ENCODE measurements around the gene SMURF2. TPM values are rescaled to one million over a fixed set of nuclear protein-coding genes. Genes with fewer than 3 reads are reported as not detected.

The SMURF2 gene
- total RNA-seq, 1 experiment from 2014 or later = 127 TPM

DNA sequence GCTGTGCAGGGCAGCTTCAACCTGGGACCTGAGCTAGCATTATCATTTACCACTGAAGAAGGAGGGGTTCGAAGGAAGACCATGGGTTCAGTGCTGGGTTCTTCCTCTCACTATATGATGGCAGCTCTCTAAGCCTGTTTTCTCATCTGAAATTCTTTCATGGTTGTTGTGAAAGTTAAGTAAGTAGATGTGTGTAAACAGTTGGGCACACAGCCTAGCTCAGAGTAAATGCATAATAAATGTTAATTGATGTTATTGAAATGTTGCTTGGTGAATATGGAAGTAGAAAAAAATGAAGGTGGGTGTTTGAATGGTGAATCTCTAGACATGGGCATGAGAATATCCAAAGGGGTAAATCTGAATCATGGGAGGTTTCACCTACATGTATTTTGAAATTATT is 146.3 kb downstream of the SMURF2 start (continued):
- TF ChIP-seq SP1 (IDR thresholded peaks at IDR 0.05; ENCODE audit: low read depth) (no peak), SIN3A (IDR thresholded peaks at IDR 0.05; ENCODE audit: low read depth) (no peak)

DNA sequence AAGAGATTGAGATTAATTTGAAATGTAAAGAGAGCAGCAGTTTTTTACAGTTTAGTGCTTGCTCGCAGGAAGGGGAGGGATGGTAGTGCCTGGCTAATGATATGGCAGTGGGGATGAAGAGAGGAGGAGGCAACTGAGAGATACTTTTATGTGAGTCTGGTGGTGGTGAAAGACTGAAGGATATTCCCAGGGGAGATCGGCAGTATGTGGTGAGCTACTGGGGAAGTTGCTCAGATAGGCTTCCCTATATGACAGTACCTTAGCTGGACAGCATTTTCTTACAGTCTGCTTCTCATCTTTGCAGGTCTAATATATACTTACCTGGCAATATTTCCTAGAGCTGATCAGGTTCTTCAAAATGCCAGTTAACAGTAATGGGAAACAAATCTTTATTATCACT is 146.7 kb downstream of the SMURF2 start:
- POLR2A ChIA-PET = interaction anchor here (2.9 kb wide), 1 partner anchor 10 kb away, joined by 16 read pairs; the partner anchor contains the start of genes CEP95 and DDX5
- no peaks in the 10 kb centered on the region for H3K9me3 ChIP-seq (ENCODE audit: control insufficient read depth in 1 of 2, insufficient read depth in 1 of 2, low read depth in 1 of 2, low read length in 2 of 2)
- no peak overlapping the region for H2AFZ ChIP-seq (ENCODE audit: low read depth, low read length, poor library complexity, severe bottlenecking)
- BruUV-seq (replicated peaks) = no TSS peak
- no peak overlapping the region for H3K4me2 ChIP-seq (ENCODE audit: low read length)
- RAD21 ChIA-PET (ENCODE audit: low non-redundant PET in 1 of 2, low total read pairs in 2 of 2, uncharacterized antibody in 2 of 2, unreplicated experiment in 2 of 2) = no interaction called here
- ATAC-seq (no peak), DNase-seq (ENCODE audit: low read depth, low spot score) (no peak)
- H3K27ac ChIP-seq (ENCODE audit: low read depth, low read length) = no peak overlapping the region
- no peaks in the 10 kb centered on the region for H3K27me3 ChIP-seq (ENCODE audit: insufficient read depth, low read length)
- H3K9me2 ChIP-seq (ENCODE audit: insufficient read depth) = no peaks in the 10 kb centered on the region
- H4K20me1 ChIP-seq (ENCODE audit: insufficient read depth) = 0 out of 2 replicates have a peak, but pooled peaks cover 7% of the 10 kb centered on the region
- intact Hi-C loops (cut with micrococcal nuclease) = loop anchor here (5.0 kb wide), 1 partner anchor 37 kb away; no protein-coding TSS in a partner anchor
- peaks cover 73 to 79% of the 10 kb centered on the region in 2 experiments for H3K36me3 ChIP-seq (ENCODE audit: control insufficient read depth in 1 of 2, insufficient read depth in 2 of 2, low read length in 2 of 2)
- H3K4me1 ChIP-seq (ENCODE audit: control insufficient read depth in 1 of 2, insufficient read depth in 2 of 2, low read length in 2 of 2) = no peaks in the 10 kb centered on the region
- peaks cover 89% of the 10 kb centered on the region for H3K79me2 ChIP-seq (ENCODE audit: insufficient read depth, low read length)
- H3K9ac ChIP-seq (ENCODE audit: low read length) = no peak overlapping the region
- TF ChIP-seq FOSL1 (IDR thresholded peaks at IDR 0.05; ENCODE audit: low read depth) (no peak), TCF7L2 (IDR thresholded peaks at IDR 0.05; ENCODE audit: borderline replicate concordance, extremely low read depth, insufficient read depth, insufficient read length) (no peak), CEBPB (IDR thresholded peaks at IDR 0.05; ENCODE audit: low read depth) (no peak), JUND (IDR thresholded peaks at IDR 0.05) (no peak), EGR1 (IDR thresholded peaks at IDR 0.05; ENCODE audit: low read depth) (no peak), ATF3 (IDR thresholded peaks at IDR 0.05) (no peak), CBX3 (IDR thresholded peaks at IDR 0.05; ENCODE audit: low read depth) (no peak), EZH2phosphoT487 (IDR thresholded peaks at IDR 0.05; ENCODE audit: borderline replicate concordance) (no peak), POLR2AphosphoS5 (IDR thresholded peaks at IDR 0.05; ENCODE audit: low read depth, low read length) (no peak), RAD21 (IDR thresholded peaks at IDR 0.05; ENCODE audit: low read depth) (no peak)
- H3K4me3 ChIP-seq (replicated peaks in 1 of 2; ENCODE audit: low read depth in 1 of 2, low read length in 2 of 2) = no peak overlapping the region
- CTCF ChIA-PET = no interaction called here

All from HCT116 (cell line).